Keratinocyte (primary cell): ENCODE data around the gene NSG2. TPM values are rescaled to one million over a fixed set of nuclear protein-coding genes. Genes with fewer than 3 reads are reported as not detected.

ENCODE experiments used
- DNase-seq: peaks from one replicate; pipeline ENCODE4 v3.0.0-alpha.2; 2011; ENCODE audit warnings: low read depth, missing footprints, low spot score
- FAIRE-seq: peaks from 2 replicates; lab custom pipeline; 2011; peaks lifted over from hg19 to GRCh38; lab: Jason Lieb, UNC
- H2AFZ ChIP-seq: 2 replicates; pipeline ENCODE4 v1.6.0; 2012; ENCODE audit warnings: low read length, control low read depth, inconsistent platforms; ENCODE audit not compliant: control insufficient read depth
- H3K27ac ChIP-seq: 2 replicates; pipeline ENCODE4 v1.5.1; 2011; ENCODE audit warnings: low read length; ENCODE audit not compliant: control insufficient read depth, insufficient read depth
- H3K27me3 ChIP-seq: 3 replicates; pipeline ENCODE4 v1.6.0; 2011; ENCODE audit warnings: low read length; ENCODE audit not compliant: control insufficient read depth, insufficient read depth; ENCODE audit errors: extremely low read depth
- H3K36me3 ChIP-seq, 2 experiments: 2 replicates in 1 of 2; 3 replicates in 1 of 2; pipeline ENCODE4 v1.5.1; 2011; ENCODE audit warnings: low read length in 2 of 2, mild to moderate bottlenecking in 1 of 2; ENCODE audit not compliant: control insufficient read depth in 2 of 2, insufficient read depth in 2 of 2; ENCODE audit errors: extremely low read depth in 1 of 2
- H3K4me1 ChIP-seq: 3 replicates; pipeline ENCODE4 v1.5.1; 2011; ENCODE audit warnings: low read length; ENCODE audit not compliant: control insufficient read depth, insufficient read depth; ENCODE audit errors: extremely low read depth
- H3K4me2 ChIP-seq: 3 replicates; pipeline ENCODE4 v1.6.0; 2011; ENCODE audit warnings: low read depth, low read length; ENCODE audit not compliant: control insufficient read depth, insufficient read depth; ENCODE audit errors: extremely low read depth
- H3K4me3 ChIP-seq, 3 experiments: fragments of 200-600 bp in 1 of 3; sonication (generic) in 1 of 3; 2 replicates in 2 of 3; 3 replicates in 1 of 3; pipeline ENCODE4 v1.5.1; 2011 to 2016; ENCODE audit warnings: low read length in 3 of 3, mild to moderate bottlenecking in 3 of 3, control low read depth in 2 of 3, inconsistent platforms in 1 of 3, low read depth in 1 of 3, mixed read lengths in 1 of 3, mixed run types in 1 of 3, moderate library complexity in 1 of 3; ENCODE audit not compliant: control insufficient read depth in 2 of 3, insufficient read depth in 2 of 3; ENCODE audit errors: extremely low read depth in 1 of 3
- H3K79me2 ChIP-seq: 2 replicates; pipeline ENCODE4 v1.6.0; 2012; ENCODE audit warnings: low read length; ENCODE audit not compliant: control insufficient read depth, insufficient read depth
- H3K9ac ChIP-seq: 3 replicates; pipeline ENCODE4 v1.6.0; 2011; ENCODE audit warnings: low read length; ENCODE audit not compliant: control insufficient read depth, insufficient read depth; ENCODE audit errors: extremely low read depth
- H3K9me1 ChIP-seq: 3 replicates; pipeline ENCODE4 v1.6.0; 2011; ENCODE audit warnings: low read length; ENCODE audit not compliant: control insufficient read depth, insufficient read depth; ENCODE audit errors: extremely low read depth
- H3K9me3 ChIP-seq: 2 replicates; pipeline ENCODE4 v1.5.1; 2012; ENCODE audit warnings: low read depth, low read length; ENCODE audit not compliant: control insufficient read depth
- H4K20me1 ChIP-seq: 3 replicates; pipeline ENCODE4 v1.6.0; 2011; ENCODE audit warnings: low read length; ENCODE audit not compliant: control insufficient read depth, insufficient read depth; ENCODE audit errors: extremely low read depth
- CTCF ChIP-seq, 3 experiments: IDR thresholded peaks in 1 of 3; conservative IDR thresholded peaks in 1 of 3; optimal IDR thresholded peaks in 1 of 3; 2 replicates in 2 of 3; 3 replicates in 1 of 3; pipeline versions ENCODE3 to v1.5.1; 2011; ENCODE audit warnings: low read length in 3 of 3, mild to moderate bottlenecking in 3 of 3, moderate library complexity in 2 of 3, control low read depth in 1 of 3, inconsistent platforms in 1 of 3; ENCODE audit not compliant: insufficient read depth in 2 of 3; ENCODE audit errors: extremely low read depth in 1 of 3
- EZH2 ChIP-seq: IDR thresholded peaks from one replicate; pipeline ENCODE4 v1.6.1; 2012; ENCODE audit warnings: inconsistent platforms, mild to moderate bottlenecking, low read length, moderate library complexity
- dilution Hi-C: fragments of 300-500 bp; cut with MboI; formaldehyde crosslinking; loops from one replicate; pipeline ENCODE4 v1.7.0; 2020; ENCODE audit warnings: low sequenced_read_pairs; ENCODE audit not compliant: extremely low pct_ligation_motif_present
- polyA plus RNA-seq, 5 experiments: library from polyadenylated mRNA; depleted of rRNA in 3 of 5; stranded (reverse) in 3 of 5; stranded (forward) in 1 of 5; unstranded in 1 of 5; fragments of >200 nt; gene quantifications; 1 replicate in 1 of 5; 2 replicates in 3 of 5; 3 replicates in 1 of 5; pipeline versions ENCODE4 v1.2.1 to v1.2.3, GENCODE V29; 2011 to 2012; ENCODE audit warnings: missing spikeins in 2 of 5, low read depth in 1 of 5, low replicate concordance in 1 of 5

The NSG2 gene
- polyA plus RNA-seq, 1 donor (not counting 4 experiments of a cell fraction or from before 2014, with no cell fraction given): not detected

- no peak overlapping the region for H3K27ac ChIP-seq
- no peak overlapping the region for H2AFZ ChIP-seq
- H3K79me2 ChIP-seq: no peaks in the 10 kb centered on the region
- dilution Hi-C loops: no loop called here
- no peaks in the 10 kb centered on the region for H3K9me1 ChIP-seq
- no peaks in the 10 kb centered on the region for H3K27me3 ChIP-seq
- peaks cover 2% of the 10 kb centered on the region for H3K9me3 ChIP-seq
- H3K4me1 ChIP-seq: no peaks in the 10 kb centered on the region
- H3K4me3 ChIP-seq: no peak overlapping the region
- no peak overlapping the region for H3K9ac ChIP-seq
- TF ChIP-seq EZH2: no peak
- no peak for TF ChIP-seq CTCF (optimal IDR thresholded peaks at IDR 0.05 in 1 of 3, IDR thresholded peaks at IDR 0.05 in 1 of 3, conservative IDR thresholded peaks at IDR 0.05 in 1 of 3; ENCODE audit: extremely low read depth in 1 of 3, insufficient read depth in 2 of 3, low read length in 3 of 3)
- H3K4me2 ChIP-seq: no peak overlapping the region
- H4K20me1 ChIP-seq: no peaks in the 10 kb centered on the region
- no peaks in the 10 kb centered on the region for H3K36me3 ChIP-seq
- FAIRE-seq (no peak), DNase-seq (no peak)
Measured at GRCh38 chr5:174097486-174098185, 52.1 kb downstream of the NSG2 start.

DNA sequence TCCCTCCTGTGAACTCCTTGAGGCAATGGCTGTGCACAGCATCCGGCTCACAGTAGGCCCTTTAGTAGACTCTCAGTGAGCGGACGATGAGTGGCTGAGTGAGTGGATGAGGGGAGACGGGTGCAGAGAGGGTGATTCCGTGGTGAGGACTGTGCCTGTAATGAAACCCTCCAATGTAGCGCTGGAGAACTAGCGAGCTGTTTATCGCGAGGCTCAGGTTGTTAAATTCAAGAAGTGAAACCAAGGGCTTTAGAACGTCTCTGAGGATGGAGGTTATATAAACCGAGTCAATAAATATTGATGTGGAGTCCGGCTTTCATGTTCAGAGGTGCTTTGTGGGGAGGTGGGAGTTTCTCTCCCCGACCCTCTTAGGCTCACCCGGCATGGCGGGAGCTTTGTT lies 53.2 kb downstream of the NSG2 start:
- no peak for FAIRE-seq

More for the DNA sequence above, 53.2 kb downstream of the NSG2 start:
- Histone ChIP-seq H3K4me2 (no peak overlapping the region), H3K9me1 (no peaks in the 10 kb centered on the region), H4K20me1 (no peaks in the 10 kb centered on the region), H3K27me3 (no peaks in the 10 kb centered on the region), H3K4me3 (no peak overlapping the region), H3K9ac (no peak overlapping the region), H3K79me2 (no peaks in the 10 kb centered on the region), H2AFZ (no peak overlapping the region), H3K36me3 (no peaks in the 10 kb centered on the region), H3K27ac (no peak overlapping the region), H3K4me1 (no peaks in the 10 kb centered on the region), H3K9me3 (peaks cover 2% of the 10 kb centered on the region)
- no peak for TF ChIP-seq EZH2
- no peak for DNase-seq
- dilution Hi-C loops: no loop called here
